Mesenchymal stem cell (in vitro differentiated cells and primary cell): ENCODE results near the gene PAPSS1.

Source experiments
- DNase-seq: peaks from one replicate; pipeline ENCODE4 v3.0.0-alpha.2; 2013
- H2AFZ ChIP-seq: one replicate; pipeline ENCODE4 v1.6.1; 2013; ENCODE audit warnings: low read depth, mild to moderate bottlenecking, control low read depth, inconsistent platforms, low read length, moderate library complexity
- H2AK5ac ChIP-seq: 2 replicates; pipeline ENCODE4 v1.6.1; 2013; ENCODE audit warnings: low read length, moderate library complexity, mild to moderate bottlenecking, inconsistent platforms; ENCODE audit not compliant: severe bottlenecking
- H2BK120ac ChIP-seq: one replicate; pipeline ENCODE4 v1.6.1; 2013; ENCODE audit warnings: low read depth, mild to moderate bottlenecking, inconsistent platforms, low read length, moderate library complexity
- H2BK12ac ChIP-seq, 2 experiments: one replicate each; pipeline ENCODE4 v1.6.1; 2013; ENCODE audit warnings: inconsistent platforms in 2 of 2, low read length in 2 of 2, mild to moderate bottlenecking in 2 of 2, moderate library complexity in 2 of 2, control low read depth in 1 of 2
- H2BK15ac ChIP-seq: one replicate; pipeline ENCODE4 v1.6.1; 2013; ENCODE audit warnings: mild to moderate bottlenecking, low read depth, inconsistent platforms; ENCODE audit not compliant: poor library complexity, severe bottlenecking
- H2BK5ac ChIP-seq: 2 replicates; pipeline ENCODE4 v1.6.1; 2013; ENCODE audit warnings: low read depth, mild to moderate bottlenecking, low read length, control low read depth, inconsistent platforms; ENCODE audit not compliant: poor library complexity, severe bottlenecking
- H3K14ac ChIP-seq, 2 experiments: one replicate each; pipeline ENCODE4 v1.6.1; 2013; ENCODE audit warnings: inconsistent platforms in 2 of 2, low read length in 2 of 2, control low read depth in 1 of 2, mild to moderate bottlenecking in 1 of 2, moderate library complexity in 1 of 2
- H3K18ac ChIP-seq, 2 experiments: one replicate each; pipeline ENCODE4 v1.6.1; 2013; ENCODE audit warnings: inconsistent platforms in 2 of 2, low read length in 2 of 2, control low read depth in 1 of 2, low read depth in 1 of 2, mild to moderate bottlenecking in 1 of 2
- H3K23ac ChIP-seq, 2 experiments: one replicate each; pipeline ENCODE4 v1.6.1; 2013; ENCODE audit warnings: inconsistent platforms in 2 of 2, low read length in 2 of 2, mild to moderate bottlenecking in 2 of 2, moderate library complexity in 2 of 2, control low read depth in 1 of 2
- H3K27ac ChIP-seq: 2 replicates; pipeline ENCODE4 v1.5.1; 2013; ENCODE audit warnings: mild to moderate bottlenecking, moderate library complexity, low read length, control low read depth, inconsistent platforms; ENCODE audit not compliant: poor library complexity, severe bottlenecking
- H3K27me3 ChIP-seq, 2 experiments: 2 replicates each; pipeline versions ENCODE4 v1.6.1 to v1.7.0; 2013; ENCODE audit warnings: low read length in 2 of 2, mild to moderate bottlenecking in 2 of 2, moderate library complexity in 2 of 2, control low read depth in 1 of 2, inconsistent platforms in 1 of 2; ENCODE audit not compliant: control insufficient read depth in 1 of 2, insufficient read depth in 1 of 2
- H3K36me3 ChIP-seq, 2 experiments: 2 replicates each; pipeline versions ENCODE4 v1.6.1 to v1.7.0; 2013; ENCODE audit warnings: low read length in 2 of 2, control low read depth in 1 of 2, inconsistent platforms in 1 of 2, low read depth in 1 of 2, mild to moderate bottlenecking in 1 of 2; ENCODE audit not compliant: insufficient read depth in 2 of 2, control insufficient read depth in 1 of 2
- H3K4ac ChIP-seq, 2 experiments: one replicate each; pipeline ENCODE4 v1.6.1; 2013; ENCODE audit warnings: inconsistent platforms in 2 of 2, low read length in 2 of 2, mild to moderate bottlenecking in 2 of 2, moderate library complexity in 2 of 2, control low read depth in 1 of 2, low read depth in 1 of 2
- H3K4me1 ChIP-seq: 2 replicates; pipeline ENCODE4 v1.6.1; 2013; ENCODE audit warnings: low read depth, low read length, control low read depth; ENCODE audit not compliant: control insufficient read depth, insufficient read depth
- H3K4me2 ChIP-seq: 2 replicates; pipeline ENCODE4 v1.6.1; 2013; ENCODE audit warnings: low read length, mild to moderate bottlenecking, inconsistent platforms; ENCODE audit not compliant: poor library complexity, severe bottlenecking
- H3K4me3 ChIP-seq, 2 experiments: 2 replicates each; pipeline versions ENCODE4 v1.5.1 to v1.7.0; 2013; ENCODE audit warnings: low read length in 2 of 2, mild to moderate bottlenecking in 2 of 2, control low read depth in 1 of 2, low read depth in 1 of 2; ENCODE audit not compliant: insufficient read depth in 1 of 2
- H3K79me1 ChIP-seq: replicated peaks from 2 replicates; pipeline ENCODE4 v1.6.1; 2013; ENCODE audit warnings: mild to moderate bottlenecking, control low read depth, low read length, inconsistent platforms; ENCODE audit not compliant: poor library complexity, severe bottlenecking
- H3K9ac ChIP-seq: 2 replicates; pipeline ENCODE4 v1.7.0; 2013; ENCODE audit warnings: mild to moderate bottlenecking, low read length, moderate library complexity
- H3K9me3 ChIP-seq: 2 replicates; pipeline ENCODE4 v1.7.0; 2013; ENCODE audit warnings: mild to moderate bottlenecking, low read length; ENCODE audit not compliant: control insufficient read depth
- H4K8ac ChIP-seq: one replicate; pipeline ENCODE4 v1.6.1; 2013; ENCODE audit warnings: inconsistent platforms, mild to moderate bottlenecking, low read length, moderate library complexity
- H4K91ac ChIP-seq: one replicate; pipeline ENCODE4 v1.6.1; 2013; ENCODE audit warnings: mild to moderate bottlenecking, low read length, inconsistent platforms
- WGBS: methylation state at CpG from one replicate; pipeline ENCODE4 v1.1.7; 2013; ENCODE audit warnings: mixed read lengths; 5-methylcytosine and 5-hydroxymethylcytosine counted together

Gene PAPSS1

GRCh38 chr4:107648178-107648991, 71.6 kb downstream of the PAPSS1 start:
- Histone ChIP-seq H3K4ac (no peak overlapping the region), H2BK5ac (no peak overlapping the region), H3K4me3 (no peak overlapping the region), H3K36me3 (peaks cover 19 to 59% of the 10 kb centered on the region in 2 experiments), H3K4me1 (no peaks in the 10 kb centered on the region), H2AFZ (no peak overlapping the region), H3K27me3 (no peaks in the 10 kb centered on the region), H3K4me2 (no peak overlapping the region), H4K8ac (no peak overlapping the region), H3K79me1 (peaks cover 26% of the 10 kb centered on the region), H3K14ac (no peak overlapping the region), H3K23ac (no peak overlapping the region), H2BK12ac (no peak overlapping the region), H3K27ac (no peak overlapping the region), H2AK5ac (no peak overlapping the region), H4K91ac (no peak overlapping the region), H3K9ac (no peak overlapping the region), H2BK15ac (no peak overlapping the region), H3K18ac (no peak overlapping the region), H2BK120ac (no peak overlapping the region), H3K9me3 (no peaks in the 10 kb centered on the region)
- 97% methylated on average over 7 of the region's 8 CpGs for whole genome bisulfite sequencing
- DNase-seq = no peak

GRCh38 chr4:107647591-107647990, 72.4 kb downstream of the PAPSS1 start:
- DNase-seq = no peak
- Histone ChIP-seq H3K4me1 (no peaks in the 10 kb centered on the region), H2AFZ (no peak overlapping the region), H3K14ac (no peak overlapping the region), H3K27me3 (no peaks in the 10 kb centered on the region), H3K4ac (no peak overlapping the region), H3K18ac (no peak overlapping the region), H2AK5ac (no peak overlapping the region), H4K8ac (no peak overlapping the region), H2BK5ac (no peak overlapping the region), H3K36me3 (peaks cover 23 to 60% of the 10 kb centered on the region in 2 experiments), H3K79me1 (peaks cover 29% of the 10 kb centered on the region), H2BK120ac (no peak overlapping the region), H3K4me3 (no peak overlapping the region), H2BK12ac (no peak overlapping the region), H2BK15ac (no peak overlapping the region), H3K9me3 (no peaks in the 10 kb centered on the region), H3K27ac (no peak overlapping the region), H4K91ac (no peak overlapping the region), H3K9ac (no peak overlapping the region), H3K23ac (no peak overlapping the region), H3K4me2 (no peak overlapping the region)
- 97% methylated on average over 4 of the region's 4 CpGs for WGBS

GRCh38 chr4:107645604-107646003, 74.4 kb downstream of the PAPSS1 start:
- WGBS = 92% methylated on average over 4 of the region's 4 CpGs
- H3K27me3 ChIP-seq = no peaks in the 10 kb centered on the region
- no peak overlapping the region for H4K8ac ChIP-seq

GRCh38 chr4:107643021-107643420, 77.0 kb downstream of the PAPSS1 start:
- Histone ChIP-seq H3K9me3 (no peaks in the 10 kb centered on the region), H3K9ac (no peak overlapping the region), H3K4ac (no peak overlapping the region), H2AK5ac (no peak overlapping the region), H2BK15ac (no peak overlapping the region), H3K18ac (no peak overlapping the region), H4K8ac (no peak overlapping the region), H2AFZ (no peak overlapping the region), H3K4me2 (no peak overlapping the region), H2BK5ac (no peak overlapping the region), H3K23ac (no peak overlapping the region), H3K14ac (no peak overlapping the region), H2BK120ac (no peak overlapping the region), H3K4me3 (no peak overlapping the region), H4K91ac (no peak overlapping the region), H3K4me1 (no peaks in the 10 kb centered on the region), H3K36me3 (peaks cover 15 to 39% of the 10 kb centered on the region in 2 experiments), H3K27ac (no peak overlapping the region), H3K27me3 (no peaks in the 10 kb centered on the region), H2BK12ac (no peak overlapping the region), H3K79me1 (peaks cover 25% of the 10 kb centered on the region)
- no peak for DNase-seq
- WGBS = 89% methylated on average over 7 of the region's 7 CpGs

More at GRCh38 chr4:107645604-107646003, 74.4 kb downstream of the PAPSS1 start:
- Histone ChIP-seq H3K79me1 (peaks cover 31% of the 10 kb centered on the region), H3K4me3 (no peak overlapping the region), H3K4me2 (no peak overlapping the region), H3K9me3 (no peaks in the 10 kb centered on the region), H3K4me1 (no peaks in the 10 kb centered on the region), H2BK15ac (no peak overlapping the region), H3K36me3 (peaks cover 20 to 42% of the 10 kb centered on the region in 2 experiments), H2AK5ac (no peak overlapping the region), H3K4ac (no peak overlapping the region), H3K18ac (no peak overlapping the region), H3K23ac (no peak overlapping the region), H3K27ac (no peak overlapping the region), H2AFZ (no peak overlapping the region), H3K14ac (no peak overlapping the region), H4K91ac (no peak overlapping the region), H2BK120ac (no peak overlapping the region), H2BK5ac (no peak overlapping the region), H3K9ac (no peak overlapping the region), H2BK12ac (no peak overlapping the region)
- no peak for DNase-seq
